ENCODE measurements around the gene IL1RAPL1. TPM values are rescaled to one million over a fixed set of nuclear protein-coding genes. Genes with fewer than 3 reads are reported as not detected.
A peak's percentile ranks its signal among the peaks of the same experiment; 100 is the strongest.

Gene IL1RAPL1
- polyA plus RNA-seq, 1 of the 3 experiments (the other 2 are of a cell fraction), result 2.8 TPM

GRCh38 chrX:29461039-29461438, 873.8 kb downstream of the IL1RAPL1 start:
- no peaks in the 10 kb centered on the region for H3K36me3 ChIP-seq (replicated peaks in 1 of 2; ENCODE audit: control insufficient read depth in 1 of 2, insufficient read depth in 2 of 2, low read length in 1 of 2)
- ChIA-PET CTCF (no interaction called here), POLR2A (no interaction called here)
- no peaks in the 10 kb centered on the region for H3K9me2 ChIP-seq
- H3F3A ChIP-seq (replicated peaks; ENCODE audit: insufficient read depth), result no peaks in the 10 kb centered on the region
- H3K4me3 ChIP-seq (ENCODE audit: low read depth in 2 of 2, low read length in 1 of 2), result no peak overlapping the region
- H3K4me1 ChIP-seq (ENCODE audit: control insufficient read depth in 1 of 2, insufficient read depth in 2 of 2, low read depth in 1 of 2, low read length in 1 of 2), result no peaks in the 10 kb centered on the region
- H2AFZ ChIP-seq (ENCODE audit: low read depth), result no peak overlapping the region
- no peaks in the 10 kb centered on the region for H4K20me1 ChIP-seq (ENCODE audit: insufficient read depth)
- no peak overlapping the region for H3K27ac ChIP-seq (ENCODE audit: low read depth in 2 of 2, low read length in 1 of 2)
- H3K9me3 ChIP-seq, result no peaks in the 10 kb centered on the region
- no peak overlapping the region for H3K4me2 ChIP-seq
- no peak for DNase-seq
- H3K9ac ChIP-seq, result no peak overlapping the region
- no peaks in the 10 kb centered on the region for H3K27me3 ChIP-seq (ENCODE audit: insufficient read depth)
- no peaks in the 10 kb centered on the region for H3K79me2 ChIP-seq (ENCODE audit: insufficient read depth)
- 29% methylated on average over 2 of the region's 2 CpGs for WGBS (ENCODE audit: low lambda C conversion rate)
- TF ChIP-seq MXI1 (IDR thresholded peaks at IDR 0.05; ENCODE audit: low read depth, low read length) (no peak), IRF3 (IDR thresholded peaks at IDR 0.05; ENCODE audit: low read depth, low read length) (no peak), SIN3A (IDR thresholded peaks at IDR 0.05; ENCODE audit: borderline replicate concordance, low read depth, low read length) (no peak), FOXJ3 (CRISPR knock-in tag; IDR thresholded peaks at IDR 0.05) (no peak), RXRA (IDR thresholded peaks at IDR 0.05; ENCODE audit: borderline replicate concordance, low read depth) (no peak), NFIC (IDR thresholded peaks at IDR 0.05; ENCODE audit: borderline replicate concordance) (no peak), SMC3 (IDR thresholded peaks at IDR 0.05; ENCODE audit: low read depth, low read length) (no peak), PBX3 (IDR thresholded peaks at IDR 0.05) (no peak), RAD21 (IDR thresholded peaks at IDR 0.05; ENCODE audit: low read length) (no peak), RCOR1 (IDR thresholded peaks at IDR 0.05; ENCODE audit: low read length) (no peak), TAF1 (IDR thresholded peaks at IDR 0.05; ENCODE audit: borderline replicate concordance, low read depth, low read length) (no peak), GABPA (IDR thresholded peaks at IDR 0.05; ENCODE audit: low read depth) (no peak), MAX (IDR thresholded peaks at IDR 0.05; ENCODE audit: low read depth) (no peak), EZH2phosphoT487 (IDR thresholded peaks at IDR 0.05; ENCODE audit: borderline replicate concordance, low read depth) (no peak)

GRCh38 chrX:29466456-29466855, 879.2 kb downstream of the IL1RAPL1 start:
- no peak for DNase-seq
- no peak overlapping the region for H3K9ac ChIP-seq
- TF ChIP-seq REST (IDR thresholded peaks at IDR 0.05; ENCODE audit: low read depth, low read length) (no peak), USF1 (IDR thresholded peaks at IDR 0.05; ENCODE audit: borderline replicate concordance, low read depth) (no peak), FOXM1 (IDR thresholded peaks at IDR 0.05; ENCODE audit: low read depth) (no peak), RFX5 (IDR thresholded peaks at IDR 0.05; ENCODE audit: low read length) (no peak), MEF2A (IDR thresholded peaks at IDR 0.05; ENCODE audit: borderline replicate concordance, low read depth) (no peak), USF2 (IDR thresholded peaks at IDR 0.05; ENCODE audit: borderline replicate concordance, low read depth, low read length) (no peak), SMC3 (IDR thresholded peaks at IDR 0.05; ENCODE audit: low read depth, low read length) (no peak), EP300 (IDR thresholded peaks at IDR 0.05; ENCODE audit: borderline replicate concordance in 1 of 2, low read depth in 1 of 2, low read length in 1 of 2) (no peak), MAX (IDR thresholded peaks at IDR 0.05; ENCODE audit: low read depth) (no peak), MXI1 (IDR thresholded peaks at IDR 0.05; ENCODE audit: low read depth, low read length) (no peak)

More at GRCh38 chrX:29466456-29466855, 879.2 kb downstream of the IL1RAPL1 start:
- Histone ChIP-seq H3K9me2 (no peaks in the 10 kb centered on the region), H4K20me1 (ENCODE audit: insufficient read depth) (no peaks in the 10 kb centered on the region), H3K4me2 (no peak overlapping the region), H3K27ac (ENCODE audit: low read depth in 2 of 2, low read length in 1 of 2) (no peak overlapping the region), H3K4me3 (ENCODE audit: low read depth in 2 of 2, low read length in 1 of 2) (no peak overlapping the region), H3K4me1 (ENCODE audit: control insufficient read depth in 1 of 2, insufficient read depth in 2 of 2, low read depth in 1 of 2, low read length in 1 of 2) (no peaks in the 10 kb centered on the region), H2AFZ (ENCODE audit: low read depth) (peak overlapping the region; percentile 3; the same call in 1 of the 2 replicates), H3K27me3 (ENCODE audit: insufficient read depth) (no peaks in the 10 kb centered on the region), H3K9me3 (no peaks in the 10 kb centered on the region), H3F3A (replicated peaks; ENCODE audit: insufficient read depth) (no peaks in the 10 kb centered on the region), H3K36me3 (replicated peaks in 1 of 2; ENCODE audit: control insufficient read depth in 1 of 2, insufficient read depth in 2 of 2, low read length in 1 of 2) (no peaks in the 10 kb centered on the region), H3K79me2 (ENCODE audit: insufficient read depth) (no peaks in the 10 kb centered on the region)
- WGBS (ENCODE audit: low lambda C conversion rate), result 17% methylated on average over 2 of the region's 2 CpGs
- POLR2A ChIA-PET, result no interaction called here
- CTCF ChIA-PET, result no interaction called here

All from SK-N-SH (cell line).